ENCODE data around the gene CLDN11.
A peak's percentile ranks its signal among the peaks of the same experiment; 100 is the strongest.

CLDN11 gene

DNA sequence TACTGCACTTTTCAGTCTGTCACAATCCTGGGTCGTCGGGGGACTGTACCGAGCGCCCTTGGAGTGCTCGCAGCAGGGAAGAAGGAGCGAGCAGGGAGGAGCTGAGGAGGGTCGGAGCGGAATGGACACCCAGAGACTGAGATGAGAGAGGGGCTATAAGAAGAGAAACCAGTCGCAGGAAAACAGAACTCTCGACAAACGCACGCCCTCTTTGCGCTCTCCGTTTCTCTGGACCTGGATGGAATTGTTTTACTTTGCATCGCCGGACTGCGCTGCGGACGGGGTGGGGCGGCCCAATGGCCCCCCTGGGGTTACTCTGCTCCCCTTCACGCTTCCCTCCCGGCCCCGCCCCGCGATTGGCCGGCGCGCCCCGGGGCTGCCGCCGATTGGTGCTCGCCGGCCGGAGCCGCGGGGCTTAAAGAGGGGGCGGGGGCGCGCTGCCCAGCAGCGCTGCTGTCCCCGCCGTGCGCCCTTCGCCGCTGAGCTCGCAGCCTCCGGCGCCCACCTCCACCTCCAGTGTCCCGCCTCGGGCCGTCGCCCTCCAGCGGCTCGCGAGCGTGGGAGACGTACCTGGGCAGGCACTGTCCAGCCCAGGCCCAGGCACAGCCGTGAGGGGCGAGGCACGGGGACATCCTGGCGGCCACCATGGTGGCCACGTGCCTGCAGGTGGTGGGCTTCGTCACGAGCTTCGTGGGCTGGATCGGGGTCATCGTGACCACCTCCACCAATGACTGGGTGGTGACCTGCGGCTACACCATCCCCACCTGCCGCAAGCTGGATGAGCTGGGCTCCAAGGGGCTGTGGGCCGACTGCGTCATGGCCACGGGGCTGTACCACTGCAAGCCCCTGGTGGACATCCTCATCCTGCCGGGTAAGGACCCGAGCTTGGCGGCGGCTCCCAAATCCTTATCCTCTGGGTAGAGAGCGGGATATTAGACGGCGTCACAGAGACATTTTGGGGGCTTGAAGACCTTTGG is at the start of gene CLDN11:
Gene CLDN11, plus strand, starts transcription at position 447 of the 977 bp plus-strand sequence. Its CDS starts 199 bp downstream, at position 646.
- no peak for DNase-seq (ENCODE audit: low read depth in 3 of 3)

DNA sequence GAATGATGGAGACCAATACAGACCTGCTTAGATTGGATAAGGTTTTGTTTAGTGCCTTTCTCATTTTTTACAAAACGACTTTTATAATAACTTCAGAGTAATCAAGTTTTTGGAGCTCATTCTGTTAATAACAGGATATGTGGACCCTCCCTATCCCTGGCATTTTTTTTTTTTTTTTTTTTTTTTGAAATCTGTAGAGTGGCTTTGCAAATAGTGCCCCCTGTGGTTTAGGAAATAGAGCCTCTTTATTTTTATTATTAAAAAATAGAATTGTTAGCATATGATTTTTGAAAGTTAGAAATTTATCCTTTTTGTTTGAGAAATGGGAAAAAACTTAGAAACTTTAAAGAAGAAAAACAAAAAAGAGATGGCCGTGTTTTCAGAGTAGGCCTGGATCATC is 49.7 kb upstream of the CLDN11 start:
- DNase-seq (ENCODE audit: low read depth in 3 of 3): no peak

DNA sequence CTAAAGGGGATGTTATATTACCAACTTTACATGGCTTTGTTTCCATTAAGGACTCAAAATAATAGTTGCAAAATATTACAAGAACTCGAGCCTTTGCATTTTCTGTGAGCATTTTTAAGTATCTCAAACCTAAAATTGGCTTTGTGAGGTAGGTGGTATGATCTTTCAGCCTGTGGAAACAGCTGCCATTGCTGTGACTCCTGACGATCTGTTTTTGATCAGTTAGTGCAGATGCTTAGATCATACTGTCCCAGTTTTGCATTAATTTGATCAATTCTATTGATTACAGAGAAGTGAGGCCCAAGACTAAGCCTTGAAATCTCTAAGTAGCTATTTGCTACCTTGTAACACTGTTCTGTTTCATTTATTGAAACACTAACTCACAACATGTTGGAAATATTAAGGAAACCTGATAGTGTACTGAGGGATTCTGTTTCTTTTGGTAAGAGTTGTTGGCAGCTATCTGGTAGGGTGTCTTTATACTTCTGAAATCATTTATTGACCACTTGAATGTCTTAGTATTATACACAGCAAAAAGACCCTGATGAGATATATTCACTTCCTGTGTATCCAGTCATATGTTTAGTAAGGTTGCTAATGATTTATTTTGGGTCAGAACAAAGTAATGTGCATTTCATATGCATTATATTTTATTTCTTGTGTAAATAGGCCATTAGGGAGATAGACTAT is 46.3 kb upstream of the CLDN11 start:
- DNase-seq (ENCODE audit: low read depth in 3 of 3): no peak

DNA sequence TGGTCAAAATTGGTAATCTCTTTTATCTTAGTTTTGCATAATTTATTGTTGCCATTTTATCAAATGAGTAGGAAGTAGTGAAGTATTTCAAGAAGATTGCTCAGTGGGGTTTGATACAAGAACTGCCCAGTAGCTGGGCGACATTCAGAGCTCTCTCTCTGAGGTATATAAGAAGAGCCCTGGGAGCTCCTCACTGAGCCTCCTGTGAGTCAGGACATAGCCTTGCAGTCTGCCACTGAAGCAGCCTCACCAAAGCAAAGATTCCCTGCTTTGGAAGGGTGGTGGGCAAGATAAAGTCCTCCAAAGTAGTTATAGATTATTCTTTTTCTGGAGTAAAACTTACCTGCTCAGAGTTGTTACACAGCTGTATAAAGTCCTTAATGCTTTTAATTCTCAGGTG is 35.1 kb upstream of the CLDN11 start:
- no peak for DNase-seq (ENCODE audit: low read depth in 3 of 3)

DNA sequence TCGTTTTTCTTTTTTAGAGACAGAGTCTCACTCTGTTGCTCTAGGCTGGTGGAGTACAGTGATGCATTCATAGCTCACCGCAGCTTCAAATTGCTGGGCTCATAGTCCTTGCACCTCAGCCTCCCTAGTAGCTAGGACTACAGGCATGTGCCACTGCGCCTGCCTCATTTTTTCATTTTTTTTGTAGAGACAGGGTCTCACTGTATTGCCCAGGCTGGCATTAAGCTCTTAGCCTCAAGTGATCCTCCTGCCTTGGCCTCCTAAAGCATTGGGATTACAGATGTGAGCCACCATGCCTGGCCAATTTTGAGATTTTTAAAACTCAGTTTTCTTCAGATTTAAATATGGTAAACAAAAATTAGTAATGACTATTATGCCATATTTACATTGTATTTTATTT is 32.2 kb upstream of the CLDN11 start:
- DNase-seq (ENCODE audit: low read depth in 3 of 3): no peak

DNA sequence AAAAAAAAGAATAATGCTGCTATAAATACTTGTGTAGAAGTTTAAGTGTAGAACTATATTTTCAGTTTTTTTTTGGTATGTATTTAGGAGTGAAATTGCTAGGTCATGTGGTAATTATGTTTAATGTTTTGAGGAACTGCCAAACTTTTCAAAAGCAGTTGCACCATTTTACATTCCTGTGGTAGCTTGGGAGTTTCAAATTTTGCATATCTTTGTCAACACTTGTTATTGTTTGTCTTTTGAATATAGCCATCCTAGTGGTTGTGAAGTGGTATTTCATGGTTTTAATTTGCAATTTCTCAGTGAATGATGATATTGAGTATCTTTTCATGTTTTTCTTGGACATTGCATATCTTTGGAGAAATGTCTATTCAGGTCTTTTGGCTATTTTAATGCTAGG is 30.7 kb upstream of the CLDN11 start:
- no peak for DNase-seq (ENCODE audit: low read depth in 3 of 3)

DNA sequence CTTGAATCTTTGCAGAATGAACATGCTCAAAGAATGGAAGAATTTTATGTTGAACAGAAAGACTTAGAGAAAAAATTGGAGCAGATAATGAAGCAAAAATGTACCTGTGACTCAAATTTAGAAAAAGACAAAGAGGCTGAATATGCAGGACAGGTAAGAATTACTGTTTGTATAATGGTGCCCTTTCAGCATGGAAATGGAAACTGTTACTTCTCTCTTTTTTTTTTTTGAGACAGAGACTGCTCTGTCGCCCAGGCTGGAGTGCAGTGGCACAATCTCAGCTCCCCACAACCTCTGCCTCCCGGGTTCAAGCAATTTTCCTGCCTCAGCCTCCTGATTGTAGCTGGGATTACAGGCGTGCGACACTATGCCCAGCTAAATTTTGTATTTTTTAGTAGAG is 27.6 kb upstream of the CLDN11 start:
- DNase-seq (ENCODE audit: low read depth in 3 of 3): no peak

DNA sequence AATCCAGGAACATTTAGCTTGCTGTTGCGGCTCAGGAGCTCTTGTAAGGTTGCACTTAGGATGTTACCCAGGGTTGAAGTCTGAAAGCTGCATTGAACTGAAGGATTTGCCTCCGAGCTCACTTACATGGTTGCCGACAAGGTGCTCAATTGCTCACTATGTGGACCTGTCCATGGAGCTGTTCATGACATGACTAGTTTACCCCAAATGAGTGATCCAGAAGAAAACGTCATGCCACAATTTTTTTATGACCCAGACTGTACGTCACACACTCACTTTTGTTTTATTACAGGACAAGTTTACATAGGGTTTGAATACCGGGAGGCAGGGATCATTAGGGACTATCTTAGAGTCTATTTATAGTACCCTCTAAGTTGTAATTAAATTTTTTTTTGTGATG is 21.0 kb upstream of the CLDN11 start:
- no peak for DNase-seq (ENCODE audit: low read depth in 3 of 3)

DNA sequence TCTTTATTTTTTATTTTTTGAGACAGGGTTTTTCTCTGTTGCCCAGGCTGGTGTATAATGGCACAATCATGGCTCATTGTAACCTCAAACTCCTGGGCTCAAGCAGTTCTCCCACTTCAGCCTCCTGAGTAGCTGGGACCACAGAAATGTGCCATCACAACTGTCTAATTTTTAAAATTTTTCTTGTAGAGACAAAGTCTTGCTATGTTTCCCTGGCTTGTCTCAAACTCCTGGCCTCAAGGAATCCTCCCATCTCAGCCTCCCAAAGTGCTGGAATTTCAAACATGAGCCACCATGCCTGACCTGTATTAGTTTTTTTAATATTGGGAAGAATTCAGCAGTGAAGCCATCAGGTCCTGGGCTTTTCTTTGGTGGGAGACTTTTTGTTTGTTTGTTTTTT is 13.6 kb upstream of the CLDN11 start:
- no peak for DNase-seq (ENCODE audit: low read depth in 3 of 3)

DNA sequence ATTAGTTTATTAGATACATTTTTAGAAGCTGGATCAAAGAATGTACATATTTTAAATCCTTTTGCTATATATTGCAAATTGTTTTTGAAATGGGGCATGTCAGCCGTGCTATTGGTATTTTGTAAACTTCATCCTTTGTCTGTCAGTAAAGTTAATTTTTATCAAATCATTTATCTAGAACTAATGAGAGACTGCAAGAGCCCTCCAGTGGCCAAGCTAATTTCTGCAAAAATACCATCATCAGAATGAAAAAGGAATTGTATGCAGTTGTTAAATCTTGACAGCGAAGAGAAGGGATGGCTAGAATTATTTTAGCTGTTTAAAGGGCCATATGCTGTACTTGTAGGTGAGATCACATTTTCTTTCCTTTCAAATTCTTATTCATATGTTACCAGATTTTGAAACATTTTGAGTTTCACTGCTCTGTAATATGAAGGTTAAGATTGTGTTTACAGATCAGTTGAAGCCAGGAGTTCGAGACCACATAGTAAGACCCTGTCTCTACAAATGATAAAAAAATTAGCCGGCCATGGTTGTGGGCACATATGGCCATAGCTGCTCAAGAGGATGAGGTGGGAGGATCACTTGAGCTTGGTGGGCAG is 8.1 kb upstream of the CLDN11 start:
- no peak for DNase-seq (ENCODE audit: low read depth in 3 of 3)

DNA sequence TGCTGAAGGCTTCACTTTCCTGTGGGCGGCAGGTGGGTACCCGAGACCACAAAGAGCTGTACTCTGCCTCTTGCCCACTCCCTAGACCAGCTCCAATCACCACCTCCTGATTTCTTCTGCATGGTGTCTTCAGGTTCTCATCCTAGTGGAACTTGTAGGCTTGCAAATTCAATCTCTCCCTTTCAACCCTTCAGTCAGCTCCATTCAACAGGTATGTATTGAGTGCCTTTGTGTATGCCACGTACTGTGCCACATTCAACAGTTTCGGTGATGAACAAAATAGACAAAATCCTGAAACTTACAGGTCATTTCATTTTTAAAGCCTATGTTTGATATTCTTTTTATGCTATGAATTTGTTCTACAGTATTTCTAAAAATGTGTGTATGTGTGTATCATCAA is 5.4 kb upstream of the CLDN11 start:
- no peak for DNase-seq (ENCODE audit: low read depth in 3 of 3)

DNA sequence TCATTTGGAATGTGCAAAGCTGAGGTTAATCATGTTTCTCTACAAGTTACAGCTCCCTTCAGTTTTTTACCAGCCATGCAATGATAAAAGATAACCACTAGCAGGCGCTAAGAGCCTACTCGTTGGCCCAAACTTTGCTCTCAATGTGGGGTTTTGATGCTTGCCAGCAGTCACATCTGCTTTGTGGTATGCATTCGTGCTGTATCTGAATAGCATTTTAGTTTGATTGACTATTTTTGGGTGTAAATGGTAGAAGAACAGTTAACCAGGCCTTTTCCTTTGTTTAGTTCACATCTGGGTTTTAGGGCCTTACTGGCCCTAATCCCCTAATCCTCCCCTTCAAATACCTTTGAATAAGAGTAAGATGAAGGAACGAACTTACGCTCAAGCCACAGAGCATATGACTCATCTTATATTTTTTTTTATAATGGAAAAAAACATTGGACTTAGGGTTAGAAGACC is 4.4 kb upstream of the CLDN11 start:
- DNase-seq (ENCODE audit: low read depth in 3 of 3): peak in 2 of 3 experiments; percentile 12 to 24

DNA sequence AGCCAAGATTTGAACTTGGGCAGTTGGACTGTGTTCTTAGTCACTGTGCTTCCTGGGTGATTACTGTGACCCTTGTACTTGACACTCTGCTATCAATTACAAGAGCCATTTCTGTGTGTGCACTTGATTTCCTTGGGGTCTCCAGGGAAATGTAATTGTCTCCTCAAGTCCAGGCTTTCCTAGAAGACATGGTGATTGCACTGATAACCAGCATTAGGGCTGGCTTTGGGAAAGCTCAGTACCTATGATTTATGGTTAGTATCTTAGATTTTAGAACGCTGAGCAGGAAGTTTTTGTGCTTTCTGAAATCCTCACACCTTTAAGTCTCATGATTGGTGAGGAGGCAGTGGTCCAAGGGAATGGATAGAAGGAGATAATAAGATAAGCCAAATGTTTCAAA is 1.6 kb upstream of the CLDN11 start:
- no peak for DNase-seq (ENCODE audit: low read depth in 3 of 3)

DNA sequence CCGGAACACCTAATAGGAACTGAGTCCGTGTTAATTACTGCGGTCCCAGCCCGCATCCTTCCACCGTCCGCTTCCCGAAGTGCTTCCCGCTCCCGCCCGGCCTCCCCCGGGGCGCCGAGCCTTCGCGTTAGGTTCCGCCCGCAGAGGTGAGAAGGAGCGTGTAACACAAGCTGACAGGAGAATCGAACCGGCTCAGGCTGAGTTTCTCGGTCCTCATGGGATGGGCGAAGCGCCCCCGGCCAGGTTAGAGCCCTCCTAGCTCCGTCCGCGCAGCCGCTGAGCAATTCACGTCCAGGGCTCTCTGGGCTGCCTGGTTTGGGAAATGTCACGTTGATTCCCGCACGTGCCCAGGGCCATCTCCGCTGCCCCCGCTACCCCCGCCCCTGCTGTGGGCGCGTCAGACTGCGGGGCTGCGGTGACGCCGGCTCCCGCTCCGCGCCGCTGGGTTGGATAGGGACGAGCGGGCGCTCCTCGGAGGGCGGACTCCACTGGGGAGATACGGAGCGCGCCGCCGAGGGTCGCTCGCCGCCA is 954 bp downstream of the CLDN11 start:
- DNase-seq (ENCODE audit: low read depth in 3 of 3): no peak

DNA sequence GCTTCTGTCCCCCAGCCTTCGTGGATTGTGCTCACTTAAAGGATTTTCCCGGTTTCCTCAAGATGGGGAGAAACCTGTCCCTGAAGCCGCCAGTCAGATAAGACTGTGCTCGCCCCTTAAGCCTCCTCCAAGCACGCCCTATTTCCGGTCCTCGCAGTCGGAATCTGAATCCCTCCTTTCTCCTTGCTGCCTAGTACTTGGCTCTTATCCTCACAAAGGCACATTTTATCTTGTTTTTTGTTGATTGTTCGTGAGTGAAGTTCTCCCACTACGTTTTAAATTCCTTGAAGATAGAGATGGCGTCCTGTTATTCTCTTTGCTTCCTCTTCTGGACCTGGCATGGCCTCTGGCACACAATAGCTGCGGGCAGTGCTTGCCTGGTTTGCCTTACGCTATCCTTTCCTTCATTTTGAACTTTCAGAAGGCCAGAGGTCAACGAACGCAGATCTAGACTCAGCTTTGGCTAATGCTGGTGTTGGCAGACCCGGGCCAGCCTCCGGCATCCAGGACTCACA is 1.7 kb downstream of the CLDN11 start:
- DNase-seq (ENCODE audit: low read depth in 3 of 3): no peak

DNA sequence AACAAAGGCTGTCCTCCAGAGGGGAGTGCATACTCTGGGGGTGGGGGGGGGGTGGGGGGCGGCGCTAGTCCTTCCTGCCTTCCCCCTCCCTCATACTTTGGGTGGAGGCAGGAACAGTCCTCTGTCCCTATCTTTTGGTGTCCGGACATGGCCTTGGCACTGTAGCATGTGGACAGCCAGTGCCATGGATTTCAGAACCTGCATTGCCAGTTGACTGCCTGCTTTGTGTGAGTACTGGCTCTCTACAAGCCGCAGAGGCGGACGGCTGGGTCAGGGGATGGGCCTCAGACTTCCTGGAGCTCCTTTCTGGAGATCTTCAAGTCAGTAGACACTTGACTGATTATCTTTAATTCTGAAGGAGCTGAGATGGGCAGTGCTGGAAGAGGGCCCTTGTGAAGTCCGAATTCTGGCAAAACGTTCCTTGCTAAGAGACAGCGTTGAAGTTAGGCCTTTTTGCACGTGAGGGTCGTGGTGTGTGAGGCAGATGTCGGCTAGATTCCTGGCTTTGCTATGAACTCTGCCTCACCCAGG is 2.5 kb downstream of the CLDN11 start:
- no peak for DNase-seq (ENCODE audit: low read depth in 3 of 3)

DNA sequence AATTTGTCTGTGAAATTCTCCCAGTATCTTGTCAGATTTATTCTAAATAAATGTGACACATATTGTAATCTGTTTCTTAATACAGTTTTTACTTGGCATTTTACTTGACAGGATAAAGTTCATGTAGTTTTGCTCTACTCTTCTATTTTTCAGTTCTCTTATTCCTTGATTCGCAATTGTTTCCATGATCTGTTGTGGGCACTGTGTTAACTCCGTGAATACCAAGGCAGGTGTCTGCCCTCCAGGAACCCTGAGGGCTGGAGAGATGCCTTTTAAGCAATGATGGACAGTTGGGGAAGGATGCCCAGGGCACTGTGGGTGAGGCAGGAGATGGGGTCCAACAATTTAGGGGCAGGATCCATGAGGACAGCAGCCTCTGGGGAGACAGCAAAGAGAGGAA is 3.1 kb downstream of the CLDN11 start:
- DNase-seq (ENCODE audit: low read depth in 3 of 3): no peak

DNA sequence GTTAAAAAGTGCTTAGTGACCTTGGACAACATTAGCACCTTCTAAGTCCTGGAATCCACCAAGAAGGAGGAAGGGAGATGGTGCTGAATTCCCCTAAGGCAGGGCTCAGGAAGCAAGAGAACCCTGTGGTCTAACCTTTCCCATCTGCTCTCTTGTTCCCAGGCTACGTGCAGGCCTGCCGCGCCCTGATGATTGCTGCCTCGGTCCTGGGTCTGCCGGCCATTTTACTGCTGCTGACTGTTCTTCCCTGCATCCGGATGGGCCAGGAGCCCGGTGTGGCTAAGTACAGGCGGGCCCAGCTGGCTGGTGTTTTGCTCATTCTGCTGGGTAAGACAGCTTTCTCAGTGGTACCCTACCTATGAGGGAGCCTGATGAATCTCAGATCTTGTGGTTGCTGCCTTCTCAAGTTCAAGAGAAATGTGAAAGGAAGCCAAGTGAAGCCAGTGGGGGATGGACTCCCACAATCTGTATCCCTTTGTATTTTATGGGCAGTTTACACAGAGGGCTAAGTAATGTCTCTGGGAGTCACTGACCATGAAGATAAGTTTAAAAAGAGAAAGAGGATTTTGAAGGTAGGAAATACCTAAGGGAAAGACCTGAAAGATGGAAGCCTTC is 4.4 kb downstream of the CLDN11 start:
- DNase-seq (ENCODE audit: low read depth in 3 of 3): no peak

DNA sequence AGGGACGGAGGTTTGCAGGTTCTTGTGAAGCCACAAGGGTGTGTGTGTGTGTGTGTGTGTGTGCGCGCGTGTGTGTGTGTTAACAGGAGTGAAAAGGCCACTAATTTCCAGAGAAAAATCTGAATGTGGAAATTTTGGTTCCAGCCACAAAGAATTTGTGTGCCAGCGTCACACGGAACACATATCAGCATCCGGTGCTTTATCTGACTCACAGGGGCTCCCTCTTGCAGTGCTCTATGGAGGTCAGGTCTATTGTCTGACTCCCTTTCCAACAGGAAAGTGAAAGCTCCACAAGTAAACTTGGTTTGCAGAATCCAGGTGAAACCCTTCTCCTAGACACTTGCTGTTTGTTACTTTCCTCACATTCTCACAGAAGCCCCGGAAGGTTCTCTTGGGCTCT is 6.2 kb downstream of the CLDN11 start:
- DNase-seq (ENCODE audit: low read depth in 3 of 3): no peak

DNA sequence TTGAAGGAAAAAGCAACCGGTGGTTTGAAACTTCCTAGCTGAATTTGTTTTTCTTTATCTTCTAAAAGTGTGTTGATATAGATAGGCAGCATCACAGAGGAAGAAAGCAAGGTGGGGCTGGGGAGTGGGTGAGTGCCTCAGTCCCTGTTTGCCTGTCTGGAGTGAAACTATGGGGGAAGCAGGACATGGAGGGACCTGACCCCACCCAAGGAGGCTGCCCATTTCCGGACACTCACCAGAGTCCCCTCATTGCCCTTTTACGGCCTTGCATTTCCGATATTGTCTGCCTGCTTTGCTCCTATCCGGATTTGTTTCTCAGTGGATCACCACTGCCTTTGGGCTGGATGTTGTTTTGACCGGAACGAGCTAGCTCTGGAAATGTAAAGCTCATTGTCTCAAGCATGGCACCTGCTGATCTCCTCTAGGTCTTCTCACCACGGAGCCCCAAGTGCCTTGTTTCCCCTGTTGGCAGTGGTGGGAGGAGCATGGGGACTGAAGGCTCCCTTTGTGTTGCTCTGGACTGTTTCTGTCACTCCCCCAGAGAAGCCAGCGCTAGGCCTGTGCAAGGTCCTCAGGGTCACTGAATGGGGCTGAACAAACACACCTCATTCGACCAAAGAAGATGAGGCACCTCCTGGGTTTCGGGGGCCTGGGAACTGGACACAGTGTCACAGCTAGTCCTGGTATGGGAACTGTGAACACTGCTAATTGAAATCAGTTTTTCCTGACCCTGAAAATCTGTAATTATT is 7.0 kb downstream of the CLDN11 start:
- no peak for DNase-seq (ENCODE audit: low read depth in 3 of 3)
